Measurements from ENCODE around the gene HCRT.
"Not testable (repeated sequence)": the region's sequence is repeated elsewhere in the genome, so short reads cannot be mapped to it uniquely, and the experiment has no call there.

The HCRT gene

DNA sequence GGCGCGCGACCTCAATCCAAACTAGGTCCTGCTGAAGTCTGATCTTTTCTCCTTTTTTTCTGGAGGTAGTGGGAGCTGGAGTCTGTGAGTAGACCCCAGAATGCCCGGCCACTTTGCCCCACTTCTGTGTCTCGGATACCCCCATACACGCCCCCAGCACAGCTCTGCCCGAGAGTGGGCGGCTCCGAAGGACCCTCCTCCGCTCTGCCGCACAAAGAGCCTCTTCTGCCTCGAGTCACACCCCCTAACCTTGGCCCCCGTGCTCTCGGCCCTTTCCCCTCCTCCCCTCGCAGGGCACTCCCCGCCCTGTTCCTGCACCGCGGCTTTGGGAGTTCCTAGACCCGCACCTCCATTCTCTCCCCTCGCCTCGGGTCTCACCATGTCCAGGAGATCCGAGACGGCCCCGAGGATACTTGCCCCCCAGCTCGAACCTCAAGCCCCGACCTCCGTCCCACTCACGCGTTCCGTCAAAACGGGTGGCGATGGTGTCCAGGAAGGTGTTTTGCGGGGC lies 4.8 kb downstream of the HCRT start:
- peak overlapping the region; percentile 53 for H3K4me3 ChIP-seq (ENCODE audit: low read depth, low read length)

DNA sequence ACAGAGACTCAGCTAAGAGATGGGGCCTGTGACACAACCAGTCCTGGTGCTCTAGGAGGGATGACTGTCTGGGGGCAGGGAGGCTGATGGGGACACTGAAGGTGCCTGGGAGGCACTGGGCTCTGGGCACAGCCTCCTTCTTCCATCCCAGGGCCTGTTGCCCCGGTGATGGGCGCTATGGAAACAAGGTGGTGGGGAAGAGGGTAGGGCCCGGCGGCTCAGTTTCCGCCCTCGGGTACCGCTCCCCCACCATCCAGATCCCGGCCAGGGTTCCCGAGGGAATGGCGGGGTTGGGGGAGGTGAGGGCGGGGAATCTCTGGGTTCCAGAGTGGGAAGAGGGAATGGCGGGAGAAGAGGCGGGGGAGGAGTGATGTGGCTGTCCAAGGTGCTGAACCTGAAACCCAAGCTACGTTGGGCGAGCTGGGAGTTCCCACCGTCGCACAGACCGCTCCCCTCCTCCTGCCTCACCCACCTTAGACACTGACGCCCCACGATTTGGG lies 5.3 kb downstream of the HCRT start:
- no peak overlapping the region for H3K4me3 ChIP-seq (ENCODE audit: low read depth, low read length)

DNA sequence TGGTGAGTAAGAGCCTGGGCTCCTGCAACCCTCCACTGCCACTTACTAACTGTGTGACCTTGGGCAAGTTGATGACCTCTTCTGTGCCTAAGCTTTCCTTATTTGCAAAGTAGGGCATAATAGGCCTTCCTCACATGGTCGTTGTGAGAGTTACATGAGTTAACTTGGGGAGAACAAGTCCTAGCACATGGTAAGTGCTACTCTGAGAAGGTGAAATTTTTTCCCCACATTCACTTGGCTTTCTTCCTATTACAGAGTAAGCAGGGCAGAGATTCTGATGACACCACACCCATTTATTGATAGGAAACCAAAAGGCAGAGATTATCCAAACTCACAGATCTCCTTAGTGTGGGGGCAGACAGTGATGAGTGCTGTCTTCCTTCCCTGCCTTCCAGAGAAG lies 5.9 kb downstream of the HCRT start:
- H3K4me3 ChIP-seq (ENCODE audit: low read depth, low read length): no peak overlapping the region

DNA sequence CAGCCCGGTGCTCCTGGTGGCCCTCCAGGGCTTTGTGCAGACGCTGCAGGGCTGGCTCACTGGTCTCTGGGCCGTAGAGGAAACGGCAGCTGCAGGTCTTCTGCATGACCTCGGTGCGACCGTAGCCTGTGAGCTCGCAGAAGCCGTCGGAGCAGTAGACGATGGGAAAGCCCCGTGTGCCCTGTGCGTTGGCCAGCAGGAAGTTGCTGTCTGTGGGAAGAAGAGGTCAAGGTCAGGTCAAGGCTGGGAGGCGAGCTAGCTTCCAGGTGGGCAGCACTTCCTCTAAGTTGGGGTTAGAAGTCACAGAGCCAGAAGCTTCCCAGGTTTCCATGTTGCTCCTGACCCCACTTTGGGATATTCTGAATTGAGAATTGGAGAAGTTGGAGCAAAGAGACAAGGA lies 6.4 kb downstream of the HCRT start:
- no peak overlapping the region for H3K4me3 ChIP-seq (ENCODE audit: low read depth, low read length)

DNA sequence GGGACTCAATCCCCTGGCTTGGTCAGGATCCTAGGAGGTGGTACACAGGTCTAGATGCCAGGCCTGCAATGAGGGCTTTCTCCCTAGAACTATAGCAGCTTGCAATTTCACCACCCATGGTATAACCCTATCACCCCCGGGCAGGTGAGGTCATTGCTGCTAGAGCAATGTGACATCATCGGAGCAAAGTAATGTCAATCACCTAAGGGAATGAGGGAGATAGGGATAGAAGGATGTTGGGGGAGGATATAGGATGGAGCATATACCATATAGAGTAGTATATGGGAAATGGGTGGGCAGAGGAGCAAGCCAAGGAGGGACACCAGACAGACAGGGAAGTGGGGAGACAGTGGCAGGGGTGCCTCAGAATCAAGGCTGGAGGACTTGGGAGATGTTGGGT lies 7.6 kb downstream of the HCRT start:
- H3K4me3 ChIP-seq (ENCODE audit: low read depth, low read length): no peak overlapping the region

DNA sequence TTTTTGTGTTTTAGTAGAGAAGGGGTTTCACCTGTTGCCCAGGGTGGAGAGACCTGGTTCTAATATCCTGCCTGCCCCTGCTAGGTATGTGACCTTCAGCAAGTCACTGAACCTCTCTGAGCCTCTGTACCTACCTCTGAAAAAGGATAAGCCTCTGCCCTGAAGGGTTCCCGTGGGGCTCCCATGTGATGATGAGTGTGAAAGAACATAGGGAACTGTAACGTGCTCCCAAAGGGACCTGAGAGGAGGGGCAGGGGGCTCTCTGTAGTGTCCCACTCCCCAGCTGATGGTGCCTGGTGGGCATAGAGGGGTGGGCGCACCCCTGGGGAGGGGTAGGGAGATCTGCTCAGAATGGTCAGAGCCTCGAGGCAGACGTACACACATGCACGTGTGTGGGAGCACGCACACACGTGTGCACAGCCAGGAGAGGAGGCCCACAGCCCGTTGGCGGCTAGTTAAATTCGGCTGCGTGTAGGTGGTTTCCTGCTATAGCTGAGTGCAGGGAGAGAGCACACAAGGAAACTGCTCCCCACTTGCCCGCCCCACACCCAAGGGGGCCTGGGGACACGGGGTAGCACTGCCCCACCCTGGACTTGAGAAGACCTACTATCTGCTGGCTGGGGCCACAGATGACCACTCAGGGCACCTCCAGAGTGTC lies 11.0 kb downstream of the HCRT start:
- no peak overlapping the region for H3K4me3 ChIP-seq (ENCODE audit: low read depth, low read length)

DNA sequence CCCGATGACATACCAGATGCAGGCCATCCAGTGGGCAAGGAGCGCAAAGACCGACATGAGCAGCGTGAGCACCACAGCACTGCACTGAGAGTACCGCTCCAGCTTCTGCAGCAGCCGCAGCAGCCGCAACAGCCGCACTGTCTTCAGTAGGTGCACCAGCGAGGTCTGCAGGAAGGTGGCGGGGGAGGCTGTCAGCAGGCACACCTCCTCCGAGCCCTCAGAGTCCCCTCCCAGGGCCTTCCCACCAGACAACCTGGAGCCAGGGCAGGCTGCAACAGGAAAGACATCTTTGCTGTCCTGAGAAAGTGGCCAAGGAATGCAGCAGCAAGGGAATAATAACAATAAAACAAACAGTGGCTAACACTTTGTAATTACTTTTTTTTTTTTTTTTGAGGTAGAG lies 13.4 kb downstream of the HCRT start:
- H3K4me3 ChIP-seq (ENCODE audit: low read depth, low read length): no peak overlapping the region

DNA sequence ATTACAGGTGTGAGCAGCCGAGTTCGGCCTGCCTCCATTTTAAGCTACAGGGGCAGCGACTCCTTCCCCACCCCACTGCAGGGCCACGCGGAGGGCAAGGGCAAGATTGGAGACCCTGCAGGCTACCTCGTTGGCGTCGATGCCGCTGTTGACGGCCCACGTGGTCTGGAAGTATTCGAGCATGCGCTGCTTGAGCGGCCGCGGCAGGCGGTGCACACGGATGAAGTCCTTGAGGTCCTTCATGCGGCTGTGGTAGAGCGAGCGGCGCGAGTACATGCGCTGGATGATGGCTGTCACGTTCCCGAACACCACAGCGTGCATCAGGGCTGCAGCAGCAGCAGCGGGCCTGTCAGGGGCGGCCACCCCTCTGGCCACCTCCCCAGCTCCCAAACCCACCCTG lies 15.9 kb downstream of the HCRT start:
- no peak overlapping the region for H3K4me3 ChIP-seq (ENCODE audit: low read depth, low read length)

DNA sequence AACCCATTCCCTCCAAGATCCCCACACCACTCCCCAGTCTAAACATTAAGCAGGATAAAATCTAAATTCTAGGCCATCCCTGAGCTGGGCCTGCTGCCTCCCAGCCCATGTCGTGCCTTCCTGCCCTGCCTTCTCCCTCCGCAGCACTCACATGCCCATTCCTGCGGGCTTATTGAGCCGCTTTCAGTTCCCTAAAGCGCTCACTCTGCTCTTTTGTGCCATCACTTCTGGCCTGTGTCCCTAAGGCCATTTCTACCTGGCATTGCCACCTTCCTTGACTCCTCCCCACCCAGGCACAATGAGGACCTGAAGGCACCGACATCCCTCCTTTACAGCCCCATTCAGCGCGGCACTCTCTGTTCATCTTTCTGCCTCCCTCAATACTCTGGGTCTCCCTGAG lies 17.4 kb downstream of the HCRT start:
- no peak overlapping the region for H3K4me3 ChIP-seq (ENCODE audit: low read depth, low read length)

DNA sequence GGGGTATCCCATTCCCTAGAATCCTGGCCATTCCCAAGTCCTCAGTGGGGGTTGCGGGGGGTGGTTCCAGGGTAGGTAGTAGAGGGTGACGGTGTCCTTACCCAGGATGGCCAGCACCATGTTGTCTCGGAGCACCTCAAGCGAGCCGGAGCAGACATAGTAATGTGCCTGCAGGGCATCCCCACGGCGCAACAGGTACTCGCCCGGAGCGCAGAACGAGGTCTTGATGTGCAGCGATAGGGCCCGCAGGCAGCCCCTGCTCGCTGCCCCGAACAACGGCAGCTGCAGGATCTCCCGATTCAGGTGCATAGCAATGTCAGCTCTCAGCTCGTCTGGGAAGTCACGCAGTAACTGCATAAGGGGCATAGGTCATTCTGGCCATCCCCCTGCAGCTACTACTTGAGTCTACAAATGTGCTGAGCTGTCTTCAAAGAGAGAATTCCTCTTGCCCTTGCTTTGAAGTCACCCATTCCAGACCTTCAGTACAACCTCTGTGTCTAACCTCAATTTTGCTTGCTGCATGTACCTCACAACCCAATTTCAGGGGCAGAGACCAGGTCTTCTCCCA lies 19.0 kb downstream of the HCRT start:
- H3K4me3 ChIP-seq (ENCODE audit: low read depth, low read length): no peak overlapping the region

DNA sequence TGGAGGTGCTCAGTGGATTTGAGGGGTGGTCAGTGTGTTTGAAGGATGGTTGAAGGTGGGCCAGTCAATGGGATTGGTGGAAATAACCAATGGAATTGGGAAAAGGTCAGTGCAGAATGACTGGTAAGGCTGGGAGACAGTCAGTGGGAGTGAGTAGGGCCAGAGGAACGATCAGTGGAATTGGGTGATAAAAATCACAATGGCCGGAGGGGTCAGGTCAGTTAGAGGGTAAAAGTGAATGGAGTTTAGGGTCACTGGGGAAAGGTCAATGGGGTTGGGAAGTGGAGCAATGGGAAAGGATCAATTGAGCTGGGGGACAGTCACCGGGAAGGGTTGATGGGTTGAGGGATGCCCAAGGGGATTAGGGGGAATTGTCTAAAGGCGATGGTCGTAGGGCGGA lies 19.5 kb downstream of the HCRT start:
- H3K4me3 ChIP-seq (ENCODE audit: low read depth, low read length): no peak overlapping the region

DNA sequence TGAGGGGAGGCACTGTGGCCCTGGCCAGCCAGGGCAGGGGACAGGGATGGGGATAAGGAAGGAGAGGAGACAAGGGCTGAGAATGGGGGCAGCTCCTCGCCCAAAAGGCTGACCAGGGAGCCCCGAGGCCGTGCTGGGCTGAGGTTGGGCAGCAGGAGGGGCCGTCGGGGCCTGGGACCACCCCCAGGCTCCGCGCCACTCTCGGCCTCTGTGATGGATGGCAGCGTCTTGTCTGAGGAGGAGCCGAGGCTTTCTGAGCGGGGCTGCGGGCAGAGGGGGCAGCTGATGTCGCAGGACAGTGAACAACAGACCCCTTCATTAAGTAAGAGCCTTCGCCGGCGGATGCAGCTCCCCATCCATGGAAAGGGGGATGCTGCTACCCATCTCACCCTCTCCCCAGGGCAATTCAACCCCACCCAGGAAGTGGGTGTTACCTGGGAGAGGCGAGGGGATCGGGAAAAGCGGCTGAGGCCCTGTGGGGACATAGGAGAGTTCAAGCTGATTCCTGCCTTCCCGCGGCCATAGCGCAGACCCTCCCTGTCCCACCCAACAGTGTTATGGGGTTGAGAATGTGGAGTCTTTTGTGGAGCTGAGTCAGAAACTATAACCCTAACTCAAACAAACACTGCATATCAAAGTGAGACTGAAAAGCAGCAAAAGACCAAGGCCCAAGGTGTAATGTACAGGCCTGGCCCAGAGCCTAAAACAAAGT lies 21.4 kb downstream of the HCRT start:
- no peak overlapping the region for H3K4me3 ChIP-seq (ENCODE audit: low read depth, low read length)

DNA sequence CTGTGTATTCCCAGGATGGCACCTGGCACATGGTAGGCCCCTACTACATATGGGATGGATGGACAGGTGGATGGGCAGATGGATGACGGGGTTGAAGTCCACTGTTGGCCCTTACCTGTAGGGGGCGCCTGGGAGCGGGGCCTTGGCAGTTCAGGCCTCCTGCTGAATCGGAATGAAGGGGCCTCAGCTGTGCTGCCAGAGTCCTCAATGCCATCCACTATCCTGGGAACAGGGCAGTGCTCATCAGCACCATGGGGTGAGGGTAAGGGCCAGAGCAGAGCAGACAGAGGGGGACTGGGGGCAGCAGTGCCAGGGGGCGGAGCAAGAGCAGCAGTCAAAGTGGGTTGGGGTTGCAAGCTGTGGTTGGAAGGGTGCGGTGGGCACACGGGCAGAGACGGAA lies 22.1 kb downstream of the HCRT start:
- no peak overlapping the region for H3K4me3 ChIP-seq (ENCODE audit: low read depth, low read length)

DNA sequence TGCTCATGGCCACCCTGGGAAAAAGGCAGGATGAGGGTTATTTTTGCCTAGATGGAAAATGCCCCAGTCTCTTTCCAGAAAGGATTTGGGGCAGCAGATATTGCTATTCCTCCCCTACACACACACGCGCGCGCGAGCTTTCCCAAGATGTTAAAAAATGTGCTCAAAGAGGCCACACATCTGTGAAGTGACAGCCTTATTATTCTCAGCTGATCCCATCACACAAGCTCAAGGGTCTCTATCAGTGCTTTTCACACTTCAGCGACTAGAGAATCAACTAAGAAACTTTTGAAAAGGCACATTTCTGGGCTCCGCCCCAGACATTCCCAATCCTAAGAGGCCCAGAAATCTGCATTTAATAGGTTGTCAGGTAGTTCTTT lies 24.7 kb downstream of the HCRT start:
- H3K4me3 ChIP-seq (ENCODE audit: low read depth, low read length): no peak overlapping the region

DNA sequence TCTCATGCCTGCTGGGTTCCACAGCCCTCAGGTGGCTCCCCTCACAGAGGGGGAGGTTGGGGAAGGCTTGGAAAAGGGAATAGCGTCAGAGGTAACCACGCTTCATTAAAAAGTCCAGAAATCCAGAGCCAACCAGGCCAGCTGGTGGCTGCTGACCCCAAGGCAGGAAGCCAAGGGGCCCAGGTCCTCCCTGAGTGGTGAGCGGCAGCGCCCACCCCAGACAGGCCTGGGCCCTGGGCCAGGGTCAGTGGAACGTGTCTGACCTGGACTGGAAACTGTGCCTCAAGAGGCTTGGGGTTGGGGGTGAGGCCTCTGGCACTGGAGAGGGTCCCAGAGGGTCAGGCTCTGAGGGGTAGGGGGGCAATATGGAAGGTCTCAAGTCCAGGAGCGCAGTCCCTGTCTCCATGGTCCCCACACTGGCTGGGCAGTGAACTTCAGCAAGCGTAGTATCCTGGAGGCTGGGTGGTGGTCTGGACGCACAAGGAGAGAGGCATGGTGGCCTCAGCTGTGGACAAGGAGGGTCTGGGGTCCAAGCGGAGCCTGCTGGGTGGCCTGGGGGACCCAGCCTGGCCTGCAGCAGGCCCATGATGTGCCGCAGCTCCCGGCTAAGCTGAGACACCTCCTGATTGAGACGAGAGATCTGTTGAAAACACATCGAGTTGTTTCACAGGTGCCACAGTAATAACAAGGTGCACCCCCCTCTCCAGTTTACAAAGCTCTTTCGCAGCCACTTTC lies 25.3 kb downstream of the HCRT start:
- no peak overlapping the region for H3K4me3 ChIP-seq (ENCODE audit: low read depth, low read length)

DNA sequence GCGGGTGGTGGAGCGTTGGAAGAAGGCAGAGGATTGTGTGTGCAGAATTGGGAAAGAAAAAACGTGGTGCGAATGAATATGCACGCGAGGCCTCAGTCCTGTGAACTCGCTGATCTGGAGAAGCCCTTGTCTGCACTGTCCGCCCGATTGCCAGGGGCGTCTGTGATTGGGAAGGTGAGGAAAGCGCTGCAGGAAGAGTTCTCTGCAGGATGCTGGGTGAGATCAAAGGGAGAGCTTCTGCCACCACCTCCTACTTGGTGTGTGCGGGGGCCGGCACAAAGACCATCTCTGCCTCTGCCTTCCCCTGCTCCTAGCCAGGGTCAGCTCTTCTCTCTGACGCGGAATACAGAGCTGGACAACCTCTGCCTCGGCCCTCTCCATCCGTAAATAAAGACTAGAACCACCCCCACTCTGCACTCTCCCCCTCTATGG lies 29.6 kb downstream of the HCRT start:
- peak overlapping the region; percentile 96 for H3K4me3 ChIP-seq (ENCODE audit: low read depth, low read length)

DNA sequence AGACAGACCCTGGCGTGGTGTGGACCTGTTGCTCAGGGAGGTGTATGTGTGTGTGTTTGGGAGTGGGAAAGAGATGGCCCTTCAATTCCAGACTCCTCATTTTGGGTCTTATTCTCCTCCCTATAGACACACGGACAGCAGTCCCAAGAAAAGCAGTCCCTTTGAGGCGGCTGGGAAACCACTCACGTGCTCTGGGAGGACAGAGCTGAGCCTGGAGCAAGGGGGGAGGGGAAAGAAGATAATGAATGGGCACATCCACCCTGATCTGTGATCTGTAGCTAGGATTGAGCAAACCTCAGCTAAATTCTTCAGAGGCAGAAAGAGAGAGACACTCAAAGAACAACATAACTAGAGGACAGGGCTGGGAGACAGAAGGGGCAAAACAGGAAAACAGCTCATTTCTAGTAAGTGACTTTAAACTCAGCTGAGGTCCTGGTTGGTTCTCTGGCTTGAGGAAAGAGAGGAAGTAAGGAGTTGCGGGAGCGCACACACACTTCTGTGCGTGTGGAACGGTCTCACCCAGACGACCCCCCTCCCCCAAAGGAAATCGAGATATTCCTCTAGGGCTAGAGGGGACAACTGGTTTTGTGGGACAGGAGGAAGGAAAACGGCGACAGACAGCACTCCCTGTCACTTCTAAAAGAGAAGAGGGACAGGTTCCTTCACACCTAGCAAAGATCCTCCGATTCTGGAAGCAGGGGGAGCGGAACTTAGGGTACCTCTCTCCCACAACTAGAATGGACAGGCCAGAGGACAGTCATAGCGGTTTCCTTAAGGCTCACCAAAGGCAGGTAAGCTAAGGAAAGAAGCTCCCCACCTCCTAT lies 31.1 kb downstream of the HCRT start:
- H3K4me3 ChIP-seq (ENCODE audit: low read depth, low read length): peak overlapping the region; percentile 96

DNA sequence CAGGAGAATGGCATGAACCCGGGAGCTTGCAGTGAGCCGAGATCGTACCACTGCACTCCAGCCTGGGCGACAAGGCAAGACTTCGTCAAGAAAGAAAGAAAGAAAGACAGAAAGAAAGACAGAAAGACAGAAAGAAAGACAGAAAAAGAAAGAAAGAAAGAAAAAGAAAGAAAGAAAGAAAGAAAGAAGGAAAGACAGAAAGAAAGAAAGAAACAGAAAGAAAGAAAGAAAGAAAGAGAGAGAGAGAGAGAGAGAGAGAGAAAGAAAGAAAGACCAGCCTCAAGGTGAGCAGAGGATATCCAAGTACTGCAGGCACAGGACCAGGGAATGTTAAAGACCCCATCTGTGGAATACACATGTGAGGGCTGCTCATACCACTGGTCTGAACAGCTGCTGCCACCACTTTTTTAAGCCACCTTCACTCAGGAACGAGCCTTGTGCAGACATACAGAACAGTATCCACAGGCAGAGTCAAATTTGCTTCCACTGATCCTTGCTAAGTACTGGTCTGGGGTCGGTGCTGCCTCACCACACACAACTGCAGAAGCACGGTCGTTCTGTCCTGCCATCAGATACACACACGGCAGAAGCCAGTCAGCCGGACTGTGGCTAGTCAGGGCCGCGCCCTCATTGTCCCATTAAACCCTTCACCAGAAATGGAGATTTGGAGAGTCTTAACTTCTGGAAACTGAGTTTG lies 38.2 kb downstream of the HCRT start:
- H3K4me3 ChIP-seq (ENCODE audit: low read depth, low read length): no peak overlapping the region

DNA sequence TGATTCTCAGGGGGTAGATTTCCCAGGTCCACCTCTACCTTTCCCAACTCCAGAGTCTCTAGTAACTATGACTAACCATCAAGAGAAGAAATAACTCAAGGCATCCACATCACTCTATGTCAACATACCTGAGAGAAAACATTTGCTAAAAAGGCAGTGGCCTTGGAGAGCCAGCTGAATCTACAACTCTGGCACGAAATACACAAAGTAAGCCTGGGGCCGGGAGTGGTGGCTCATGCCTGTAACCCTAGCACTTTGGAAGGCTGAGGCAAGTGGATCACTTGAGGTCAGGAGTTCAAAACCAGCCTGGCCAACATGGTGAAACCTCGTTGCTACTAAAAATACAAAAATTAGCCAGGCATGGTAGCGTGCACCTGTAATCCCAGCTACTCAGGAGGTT lies 42.1 kb downstream of the HCRT start:
- not testable (repeated sequence) for H3K4me3 ChIP-seq (ENCODE audit: low read depth, low read length)

DNA sequence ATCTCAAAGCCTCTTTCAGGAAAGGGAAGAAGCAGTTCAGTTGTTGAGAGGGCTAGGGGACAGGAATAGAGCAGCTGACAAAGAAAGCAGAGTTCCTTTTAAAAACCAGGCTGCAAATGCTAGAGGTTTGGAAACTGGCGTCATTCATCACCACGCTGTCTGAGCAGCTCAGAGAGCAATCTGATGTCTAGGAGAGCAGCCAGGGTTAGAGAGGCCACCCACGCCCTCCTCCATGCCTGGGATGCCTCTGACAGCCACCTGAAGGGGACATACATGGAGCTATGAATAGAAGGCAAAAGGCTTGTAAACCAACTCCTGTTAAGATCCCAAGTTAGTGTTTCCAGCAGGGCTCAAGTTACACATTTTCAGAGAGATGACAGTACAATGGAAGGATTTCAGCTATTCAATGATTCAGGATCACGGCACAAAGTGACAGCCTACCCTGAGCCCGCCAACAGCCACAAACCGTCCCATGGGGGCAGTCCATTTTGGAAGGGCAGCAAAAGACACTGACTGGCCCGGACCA lies 42.8 kb downstream of the HCRT start:
- H3K4me3 ChIP-seq (ENCODE audit: low read depth, low read length): no peak overlapping the region

Measured in iPS-11a (cell line).